Measurements from ENCODE around the gene METTL27. TPM values are rescaled to one million over a fixed set of nuclear protein-coding genes. Genes with fewer than 3 reads are reported as not detected.

Gene METTL27
- total and polyA plus RNA-seq, 9 of the 15 experiments (the other 6 are each of a cell fraction or from before 2014, with no cell fraction given), result 0.08 to 0.82 (median 0.33) TPM; not detected in 4

GRCh38 chr7:73824986-73825385 is 17.3 kb downstream of the METTL27 start:
- no peaks in the 10 kb centered on the region for H3K79me2 ChIP-seq (ENCODE audit: control insufficient read depth, insufficient read depth, low read length)
- H3K4me2 ChIP-seq (ENCODE audit: insufficient read depth, low read length), result no peak overlapping the region
- POLR2A ChIA-PET, result interaction anchor here (1.8 kb wide), 1 partner anchor 9 kb away, joined by 4 read pairs; no protein-coding TSS in a partner anchor
- TF ChIP-seq NBN (IDR thresholded peaks at IDR 0.05; ENCODE audit: low read depth) (no peak), ZBTB7A (IDR thresholded peaks at IDR 0.05; ENCODE audit: borderline replicate concordance, control insufficient read depth, low read depth, low read length) (no peak), ETV1 (tag; conservative IDR thresholded peaks at IDR 0.05; ENCODE audit: low read depth) (no peak), CREB1 (IDR thresholded peaks at IDR 0.05) (no peak), CREB1 (CRISPR knock-in tag; IDR thresholded peaks at IDR 0.05) (no peak), MTA2 (IDR thresholded peaks at IDR 0.05; ENCODE audit: low read depth) (no peak), CBX3 (IDR thresholded peaks at IDR 0.05; ENCODE audit: borderline replicate concordance in 1 of 2, low read length in 2 of 2) (no peak), SETDB1 (IDR thresholded peaks at IDR 0.05; ENCODE audit: low read length) (no peak), MAFG (tag; conservative IDR thresholded peaks at IDR 0.05) (no peak), ZNF79 (CRISPR knock-in tag; IDR thresholded peaks at IDR 0.05; ENCODE audit: low read depth) (no peak), TBP (optimal IDR thresholded peaks at IDR 0.05; ENCODE audit: low read depth, low read length) (no peak), CHCHD3 (CRISPR knock-in tag; IDR thresholded peaks at IDR 0.05) (no peak), RBM15 (IDR thresholded peaks at IDR 0.05; ENCODE audit: insufficient read depth, low read length) (no peak), RREB1 (CRISPR knock-in tag; IDR thresholded peaks at IDR 0.05) (no peak), SREBF2 (CRISPR knock-in tag; IDR thresholded peaks at IDR 0.05) (no peak), ZEB2 (IDR thresholded peaks at IDR 0.05) (no peak), ERF (CRISPR knock-in tag; IDR thresholded peaks at IDR 0.05) (no peak), ZNF324 (CRISPR knock-in tag; IDR thresholded peaks at IDR 0.05) (no peak)
- TF ChIP-seq, protein P1, sequence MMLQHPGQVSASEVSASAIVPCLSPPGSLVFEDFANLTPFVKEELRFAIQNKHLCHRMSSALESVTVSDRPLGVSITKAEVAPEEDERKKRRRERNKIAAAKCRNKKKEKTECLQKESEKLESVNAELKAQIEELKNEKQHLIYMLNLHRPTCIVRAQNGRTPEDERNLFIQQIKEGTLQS (IDR thresholded peaks at IDR 0.05), result no peak
- TF ChIP-seq, protein P1 (CRISPR knock-in tag; conservative IDR thresholded peaks at IDR 0.05), result no peak
- H3K4me3 ChIP-seq, result no peak overlapping the region
- in situ Hi-C loops (cut with MboI), result no loop called here
- no peaks in the 10 kb centered on the region for H3K9me3 ChIP-seq (replicated peaks; ENCODE audit: control insufficient read depth, insufficient read depth, low read depth, low read length)
- WGBS (ENCODE audit: insufficient coverage, low coverage, missing lambda C conversion rate), result 77% methylated on average over 9 of the region's 9 CpGs
- H3K27ac ChIP-seq (ENCODE audit: extremely low read depth, low read depth, low read length), result no peak overlapping the region
- peaks cover 35 to 43% of the 10 kb centered on the region in 2 experiments for H3K4me1 ChIP-seq (replicated peaks in 1 of 2; ENCODE audit: control insufficient read depth in 2 of 2, insufficient read depth in 2 of 2, low read length in 2 of 2)
- ATAC-seq (no peak), DNase-seq (ENCODE audit: extremely low read depth in 1 of 4, low spot score in 3 of 4) (peak in 1 of 4 experiments; percentile 4), FAIRE-seq (no peak)
- H3K9me1 ChIP-seq (ENCODE audit: control insufficient read depth, insufficient read depth, low read length), result no peaks in the 10 kb centered on the region
- no peak overlapping the region for H2AFZ ChIP-seq (ENCODE audit: low read depth, low read length)
- intact Hi-C loops (cut with micrococcal nuclease), result no loop called here
- CTCF ChIA-PET (ENCODE audit: low intra/inter-chr PET ratio), result no interaction called here
- H3K36me3 ChIP-seq (ENCODE audit: control insufficient read depth, insufficient read depth, low read length), result no peaks in the 10 kb centered on the region
- no TSS peak for BruUV-seq (replicated peaks)
- H4K20me1 ChIP-seq (replicated peaks; ENCODE audit: control insufficient read depth, insufficient read depth, low read length), result no peaks in the 10 kb centered on the region
- H3K27me3 ChIP-seq (ENCODE audit: control insufficient read depth in 2 of 2, insufficient read depth in 2 of 2, low read length in 2 of 2), result no peaks in the 10 kb centered on the region
- peak overlapping the region in 1 of 2 experiments; percentile 39; a peak in 1 of 4 replicates for H3K9ac ChIP-seq (ENCODE audit: insufficient read depth in 1 of 2, low read depth in 2 of 2, low read length in 2 of 2)
